Neuronal stem cell (in vitro differentiated cells): ENCODE data around the gene IKZF5.

Experiments used
- DNase-seq: peaks from one replicate; pipeline ENCODE4 v3.0.0-alpha.2; 2013; ENCODE audit warnings: low spot score
- H2AFZ ChIP-seq: one replicate; pipeline ENCODE4 v1.6.1; 2013; ENCODE audit warnings: mild to moderate bottlenecking, low read length, inconsistent platforms
- H2AK5ac ChIP-seq: 2 replicates; pipeline ENCODE4 v1.6.1; 2013; ENCODE audit warnings: low read depth, mild to moderate bottlenecking, inconsistent platforms, low read length, moderate library complexity, mixed read lengths
- H2BK120ac ChIP-seq: 2 replicates; pipeline ENCODE4 v1.6.1; 2013; ENCODE audit warnings: low read depth, mild to moderate bottlenecking, inconsistent platforms, low read length, moderate library complexity, mixed read lengths
- H2BK12ac ChIP-seq: one replicate; pipeline ENCODE4 v1.6.1; 2013; ENCODE audit warnings: low read length, inconsistent platforms
- H2BK15ac ChIP-seq: 2 replicates; pipeline ENCODE4 v1.6.1; 2013; ENCODE audit warnings: mild to moderate bottlenecking, low read length, inconsistent platforms, mixed read lengths
- H2BK5ac ChIP-seq: one replicate; pipeline ENCODE4 v1.6.1; 2013; ENCODE audit warnings: inconsistent platforms, mild to moderate bottlenecking, low read length, moderate library complexity
- H3K14ac ChIP-seq: one replicate; pipeline ENCODE4 v1.6.1; 2013; ENCODE audit warnings: low read length, inconsistent platforms
- H3K18ac ChIP-seq: 2 replicates; pipeline ENCODE4 v1.6.1; 2013; ENCODE audit warnings: low read length, inconsistent platforms
- H3K23ac ChIP-seq: 2 replicates; pipeline ENCODE4 v1.6.1; 2013; ENCODE audit warnings: low read depth, mild to moderate bottlenecking, mixed read lengths, low read length, inconsistent platforms; ENCODE audit not compliant: poor library complexity
- H3K27ac ChIP-seq: replicated peaks from 3 replicates; pipeline ENCODE4 v1.5.1; 2013; ENCODE audit warnings: low read length, inconsistent platforms
- H3K27me3 ChIP-seq, 3 experiments: 2 replicates each; pipeline ENCODE4 v1.6.1; 2013; ENCODE audit warnings: low read length in 3 of 3, mild to moderate bottlenecking in 2 of 3, inconsistent platforms in 1 of 3, low read depth in 1 of 3, mixed read lengths in 1 of 3, moderate library complexity in 1 of 3; ENCODE audit not compliant: control insufficient read depth in 3 of 3, insufficient read depth in 3 of 3
- H3K36me3 ChIP-seq, 2 donors: replicated peaks in 1 of 2; 2 replicates each; pipeline ENCODE4 v1.6.1; 2013; ENCODE audit warnings: low read length in 2 of 2; ENCODE audit not compliant: control insufficient read depth in 2 of 2, insufficient read depth in 2 of 2
- H3K4ac ChIP-seq: 2 replicates; pipeline ENCODE4 v1.6.1; 2013; ENCODE audit warnings: inconsistent platforms, mild to moderate bottlenecking, low read length, moderate library complexity
- H3K4me1 ChIP-seq, 2 donors: 1 replicate in 1 of 2; 2 replicates in 1 of 2; pipeline ENCODE4 v1.6.1; 2013; ENCODE audit warnings: low read length in 2 of 2, low read depth in 1 of 2; ENCODE audit not compliant: control insufficient read depth in 2 of 2, insufficient read depth in 1 of 2
- H3K4me2 ChIP-seq: one replicate; pipeline ENCODE4 v1.6.1; 2013; ENCODE audit warnings: mild to moderate bottlenecking, low read length, inconsistent platforms; ENCODE audit not compliant: insufficient read depth, poor library complexity, severe bottlenecking
- H3K4me3 ChIP-seq, 2 donors: 2 replicates each; pipeline ENCODE4 v1.5.1; 2013; ENCODE audit warnings: low read length in 2 of 2, mild to moderate bottlenecking in 2 of 2, inconsistent platforms in 1 of 2, moderate library complexity in 1 of 2
- H3K79me1 ChIP-seq: one replicate; pipeline ENCODE4 v1.6.1; 2013; ENCODE audit warnings: low read depth, mild to moderate bottlenecking, inconsistent platforms, low read length, moderate library complexity
- H3K9ac ChIP-seq: one replicate; pipeline ENCODE4 v1.6.1; 2013; ENCODE audit warnings: mild to moderate bottlenecking, low read depth, low read length, inconsistent platforms; ENCODE audit not compliant: poor library complexity
- H3K9me3 ChIP-seq, 2 donors: replicated peaks in 1 of 2; 2 replicates each; pipeline versions ENCODE3 to v1.6.1; 2013; ENCODE audit warnings: low read length in 2 of 2, mild to moderate bottlenecking in 2 of 2, inconsistent platforms in 1 of 2, low read depth in 1 of 2, mixed read lengths in 1 of 2, moderate library complexity in 1 of 2; ENCODE audit not compliant: control insufficient read depth in 2 of 2, insufficient read depth in 1 of 2
- H4K8ac ChIP-seq: one replicate; pipeline ENCODE4 v1.6.1; 2013; ENCODE audit warnings: low read depth, mild to moderate bottlenecking, inconsistent platforms, low read length, moderate library complexity
- H4K91ac ChIP-seq: one replicate; pipeline ENCODE4 v1.6.1; 2013; ENCODE audit warnings: low read length, low read depth, mild to moderate bottlenecking, inconsistent platforms; ENCODE audit not compliant: poor library complexity
- WGBS, 2 donors: extraction: QIAGEN DNeasy Blood & Tissue Kit; methylation state at CpG; one replicate each; pipeline ENCODE4 v1.1.7; 2013; ENCODE audit warnings: missing lambda C conversion rate in 2 of 2, mixed read lengths in 1 of 2; ENCODE audit not compliant: insufficient read length in 2 of 2, insufficient replicate concordance in 1 of 2; ENCODE audit errors: extremely low coverage in 2 of 2; 5-methylcytosine and 5-hydroxymethylcytosine counted together

IKZF5 gene

DNA sequence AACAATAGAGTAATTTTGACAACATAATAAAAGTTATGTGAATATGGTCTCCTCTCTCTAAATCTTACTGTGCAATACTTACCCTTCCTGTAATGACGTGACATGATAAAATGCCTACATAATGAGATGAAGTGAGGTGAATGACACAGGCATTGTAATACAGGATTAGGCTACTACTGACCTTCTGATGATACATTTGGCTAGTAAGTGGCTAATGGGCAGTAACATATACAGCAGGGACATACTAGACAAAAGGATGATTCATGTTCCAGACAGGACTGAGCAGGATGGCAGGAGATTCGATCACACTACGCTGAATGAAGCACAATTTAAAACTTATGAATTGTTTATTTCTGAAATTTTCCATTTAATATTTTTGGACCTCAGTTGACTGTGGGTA, 59.3 kb downstream of the IKZF5 start:
- Histone ChIP-seq H3K4me2 (no peak overlapping the region), H3K4ac (no peak overlapping the region), H3K36me3 (peaks cover 6 to 79% of the 10 kb centered on the region in 2 donors), H3K4me3 (no peak overlapping the region), H2BK15ac (no peak overlapping the region), H3K4me1 (no peaks in the 10 kb centered on the region), H3K27me3 (no peaks in the 10 kb centered on the region), H3K18ac (no peak overlapping the region), H2BK120ac (no peak overlapping the region), H3K79me1 (no peaks in the 10 kb centered on the region), H2BK5ac (no peak overlapping the region), H4K91ac (no peak overlapping the region), H3K9ac (no peak overlapping the region), H3K9me3 (no peaks in the 10 kb centered on the region), H2BK12ac (no peak overlapping the region), H3K23ac (no peak overlapping the region), H4K8ac (no peak overlapping the region), H2AK5ac (no peak overlapping the region), H2AFZ (no peak overlapping the region), H3K14ac (no peak overlapping the region), H3K27ac (no peak overlapping the region)
- DNase-seq = no peak
- no CpG with 5 or more reads among the region's 3 CpGs for WGBS, 2 donors
